ELF-1 (cell line): ENCODE results near the gene POLR1E.
"Not testable (repeated sequence)": the region's sequence is repeated elsewhere in the genome, so short reads cannot be mapped to it uniquely, and the experiment has no call there.

Experiments used
- DNase-seq: peaks from one replicate; pipeline ENCODE4 v3.0.0-alpha.2; 2016; ENCODE audit warnings: low read depth, low spot score

Gene POLR1E

GRCh38 chr9:37465249-37466036 is 20.3 kb upstream of the POLR1E start, which contains the start of gene ZBTB5:
TSS of gene ZBTB5 (minus strand) at chr9:37465450. CDS start at chr9:37442551, 22,899 bp downstream.
- DNase-seq, result peak; percentile 100

- peak; percentile 91 for DNase-seq
Measured at GRCh38 chr9:37466037-37466709, 19.6 kb upstream of the POLR1E start.

- not testable (repeated sequence) for DNase-seq
Measured at GRCh38 chr9:37467530-37467929, 18.2 kb upstream of the POLR1E start.

GRCh38 chr9:37468620-37469019 is 17.1 kb upstream of the POLR1E start:
- no peak for DNase-seq

GRCh38 chr9:37471942-37472684 is 13.6 kb upstream of the POLR1E start:
- DNase-seq, result peak; percentile 88

- not testable (repeated sequence) for DNase-seq
Measured at GRCh38 chr9:37473982-37474381, 11.8 kb upstream of the POLR1E start.

- no peak for DNase-seq
Measured at GRCh38 chr9:37474438-37474837, 11.3 kb upstream of the POLR1E start.

- DNase-seq, result no peak
Measured at GRCh38 chr9:37476930-37477329, 8.8 kb upstream of the POLR1E start.

- DNase-seq, result not testable (repeated sequence)
Measured at GRCh38 chr9:37477443-37477842, 8.3 kb upstream of the POLR1E start.

- not testable (repeated sequence) for DNase-seq
Measured at GRCh38 chr9:37477987-37478619, 7.6 kb upstream of the POLR1E start.

- DNase-seq, result no peak
Measured at GRCh38 chr9:37480759-37481158, 5.0 kb upstream of the POLR1E start.

GRCh38 chr9:37486256-37486615 is 488 bp downstream of the POLR1E start:
- DNase-seq, result peak; percentile 20

- DNase-seq, result peak; percentile 27
Measured at GRCh38 chr9:37486616-37487548, 1.1 kb downstream of the POLR1E start.

GRCh38 chr9:37491939-37492338 is 6.2 kb downstream of the POLR1E start:
- no peak for DNase-seq

GRCh38 chr9:37495571-37495970 is 9.8 kb downstream of the POLR1E start:
- DNase-seq, result no peak

GRCh38 chr9:37496020-37496419 is 10.3 kb downstream of the POLR1E start:
- DNase-seq, result no peak

- DNase-seq, result no peak
Measured at GRCh38 chr9:37497320-37497719, 11.6 kb downstream of the POLR1E start.

GRCh38 chr9:37498457-37498856 is 12.7 kb downstream of the POLR1E start:
- no peak for DNase-seq

GRCh38 chr9:37499297-37499696 is 13.5 kb downstream of the POLR1E start:
- no peak for DNase-seq

- DNase-seq, result no peak
Measured at GRCh38 chr9:37501957-37502596, 16.3 kb downstream of the POLR1E start.
